ENCODE data around the gene ESAM. TPM values are rescaled to one million over a fixed set of nuclear protein-coding genes. Genes with fewer than 3 reads are reported as not detected.
A peak's percentile ranks its signal among the peaks of the same experiment; 100 is the strongest.

ESAM gene
- total and polyA plus RNA-seq, 4 donors: 4.0 to 15.6 (median 9.9) TPM

DNA sequence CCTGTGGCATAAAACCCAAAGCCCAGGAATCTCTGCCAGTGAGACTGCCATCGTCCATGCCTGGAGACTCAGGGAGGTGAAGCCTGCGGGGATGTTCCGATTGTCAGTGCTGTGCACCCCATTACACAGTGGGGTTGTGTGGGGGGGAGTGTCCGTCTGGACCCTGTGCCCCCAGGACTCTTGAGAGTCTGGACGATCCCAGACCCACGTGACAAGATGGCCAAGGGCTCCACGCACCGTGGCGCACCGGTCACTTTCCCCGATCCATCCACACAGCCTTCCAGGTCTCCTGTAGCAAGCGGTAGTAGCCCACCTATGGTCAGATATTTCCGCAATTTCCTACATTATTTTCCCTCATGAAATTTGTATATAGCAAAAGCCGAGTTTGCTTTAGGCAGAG lies 43.3 kb downstream of the ESAM start:
- H3K4me1 ChIP-seq (ENCODE audit: control insufficient read depth in 4 of 4, insufficient read depth in 4 of 4, low read length in 3 of 4): peaks cover 0 to 11% (median 8%) of the 10 kb centered on the region in 4 donors
- WGBS: 47% methylated on average over 14 of the region's 14 CpGs
- H3K36me3 ChIP-seq (ENCODE audit: control insufficient read depth in 4 of 4, insufficient read depth in 3 of 4, low read depth in 1 of 4, low read length in 3 of 4): no peaks in the 10 kb centered on the region
- no peak overlapping the region for H3K9ac ChIP-seq (ENCODE audit: low read depth in 1 of 2, low read length in 2 of 2)
- no peaks in the 10 kb centered on the region for H3K9me3 ChIP-seq (ENCODE audit: control insufficient read depth in 4 of 4, low read length in 3 of 4)
- no peak overlapping the region for H3K27ac ChIP-seq (ENCODE audit: low read depth in 1 of 2, low read length in 2 of 2)
- H3K4me3 ChIP-seq (ENCODE audit: low read depth in 1 of 3, low read length in 3 of 3): no peak overlapping the region
- TF ChIP-seq TAF1 (conservative IDR thresholded peaks at IDR 0.05): no peak
- TF ChIP-seq, protein P1, sequence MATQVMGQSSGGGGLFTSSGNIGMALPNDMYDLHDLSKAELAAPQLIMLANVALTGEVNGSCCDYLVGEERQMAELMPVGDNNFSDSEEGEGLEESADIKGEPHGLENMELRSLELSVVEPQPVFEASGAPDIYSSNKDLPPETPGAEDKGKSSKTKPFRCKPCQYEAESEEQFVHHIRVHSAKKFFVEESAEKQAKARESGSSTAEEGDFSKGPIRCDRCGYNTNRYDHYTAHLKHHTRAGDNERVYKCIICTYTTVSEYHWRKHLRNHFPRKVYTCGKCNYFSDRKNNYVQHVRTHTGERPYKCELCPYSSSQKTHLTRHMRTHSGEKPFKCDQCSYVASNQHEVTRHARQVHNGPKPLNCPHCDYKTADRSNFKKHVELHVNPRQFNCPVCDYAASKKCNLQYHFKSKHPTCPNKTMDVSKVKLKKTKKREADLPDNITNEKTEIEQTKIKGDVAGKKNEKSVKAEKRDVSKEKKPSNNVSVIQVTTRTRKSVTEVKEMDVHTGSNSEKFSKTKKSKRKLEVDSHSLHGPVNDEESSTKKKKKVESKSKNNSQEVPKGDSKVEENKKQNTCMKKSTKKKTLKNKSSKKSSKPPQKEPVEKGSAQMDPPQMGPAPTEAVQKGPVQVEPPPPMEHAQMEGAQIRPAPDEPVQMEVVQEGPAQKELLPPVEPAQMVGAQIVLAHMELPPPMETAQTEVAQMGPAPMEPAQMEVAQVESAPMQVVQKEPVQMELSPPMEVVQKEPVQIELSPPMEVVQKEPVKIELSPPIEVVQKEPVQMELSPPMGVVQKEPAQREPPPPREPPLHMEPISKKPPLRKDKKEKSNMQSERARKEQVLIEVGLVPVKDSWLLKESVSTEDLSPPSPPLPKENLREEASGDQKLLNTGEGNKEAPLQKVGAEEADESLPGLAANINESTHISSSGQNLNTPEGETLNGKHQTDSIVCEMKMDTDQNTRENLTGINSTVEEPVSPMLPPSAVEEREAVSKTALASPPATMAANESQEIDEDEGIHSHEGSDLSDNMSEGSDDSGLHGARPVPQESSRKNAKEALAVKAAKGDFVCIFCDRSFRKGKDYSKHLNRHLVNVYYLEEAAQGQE (IDR thresholded peaks at IDR 0.05): no peak
- TF ChIP-seq, protein P2, sequence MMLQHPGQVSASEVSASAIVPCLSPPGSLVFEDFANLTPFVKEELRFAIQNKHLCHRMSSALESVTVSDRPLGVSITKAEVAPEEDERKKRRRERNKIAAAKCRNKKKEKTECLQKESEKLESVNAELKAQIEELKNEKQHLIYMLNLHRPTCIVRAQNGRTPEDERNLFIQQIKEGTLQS (IDR thresholded peaks at IDR 0.05): no peak
- TF ChIP-seq CTCF (IDR thresholded peaks at IDR 0.05; ENCODE audit: low read depth, low read length, missing input control): no peak
- no peak for TF ChIP-seq ZBTB33 (IDR thresholded peaks at IDR 0.05)
- no peak for DNase-seq (ENCODE audit: low spot score)
- peaks cover 0 to 13% (median 2%) of the 10 kb centered on the region in 4 donors for H3K27me3 ChIP-seq (ENCODE audit: control insufficient read depth in 4 of 4, insufficient read depth in 4 of 4, low read length in 3 of 4)

GRCh38 chr11:124717786-124718651 lies 44.1 kb downstream of the ESAM start:
- Histone ChIP-seq H3K27me3 (ENCODE audit: control insufficient read depth in 4 of 4, insufficient read depth in 4 of 4, low read length in 3 of 4) (peaks cover 0 to 13% (median 2%) of the 10 kb centered on the region in 4 donors), H3K36me3 (ENCODE audit: control insufficient read depth in 4 of 4, insufficient read depth in 3 of 4, low read depth in 1 of 4, low read length in 3 of 4) (no peaks in the 10 kb centered on the region), H3K4me1 (ENCODE audit: control insufficient read depth in 4 of 4, insufficient read depth in 4 of 4, low read length in 3 of 4) (peaks cover 0 to 11% (median 8%) of the 10 kb centered on the region in 4 donors), H3K27ac (ENCODE audit: low read depth in 1 of 2, low read length in 2 of 2) (peak overlapping the region in 1 of 2 donors; percentile 46), H3K9ac (ENCODE audit: low read depth in 1 of 2, low read length in 2 of 2) (no peak overlapping the region), H3K4me3 (ENCODE audit: low read depth in 1 of 3, low read length in 3 of 3) (peak overlapping the region in 2 of 3 donors; percentile 14 to 21), H3K9me3 (ENCODE audit: control insufficient read depth in 4 of 4, low read length in 3 of 4) (no peaks in the 10 kb centered on the region)
- TF ChIP-seq SP1 (IDR thresholded peaks at IDR 0.05) (no peak), TAF1 (conservative IDR thresholded peaks at IDR 0.05) (no peak), GABPA (IDR thresholded peaks at IDR 0.05 in 1 of 2, conservative IDR thresholded peaks at IDR 0.05 in 1 of 2) (no peak)
- TF ChIP-seq, protein P2 (IDR thresholded peaks at IDR 0.05): no peak
- TF ChIP-seq, protein P1 (IDR thresholded peaks at IDR 0.05): no peak
- 2% methylated on average over 45 of the region's 45 CpGs for WGBS
- no peak for DNase-seq (ENCODE audit: low spot score)

All from liver (tissue), 9 donors.